ENCODE measurements around the gene POLR3B. TPM values are rescaled to one million over a fixed set of nuclear protein-coding genes. Genes with fewer than 3 reads are reported as not detected.

Gene POLR3B
- total RNA-seq, 1 donor from 2014 or later, result 7.5 TPM

GRCh38 chr12:106342397-106343213, 14.9 kb upstream of the POLR3B start:
- Mint-ChIP-seq H3K27ac (ENCODE audit: unreplicated experiment) (no peak overlapping the region), H3K27me3 (ENCODE audit: unreplicated experiment) (no peaks in the 10 kb centered on the region), H3K4me1 (ENCODE audit: unreplicated experiment) (no peaks in the 10 kb centered on the region), H3K4me3 (ENCODE audit: unreplicated experiment) (no peak overlapping the region), H3K9me3 (ENCODE audit: unreplicated experiment) (no peaks in the 10 kb centered on the region), H3K36me3 (ENCODE audit: low read depth, unreplicated experiment) (no peaks in the 10 kb centered on the region)
- DNase-seq (ENCODE audit: low spot score), result no peak
- no peak for TF ChIP-seq CTCF (IDR thresholded peaks at IDR 0.05; ENCODE audit: unreplicated experiment)

GRCh38 chr12:106343214-106343528, 14.4 kb upstream of the POLR3B start:
- DNase-seq (ENCODE audit: low spot score), result no peak
- TF ChIP-seq CTCF (IDR thresholded peaks at IDR 0.05; ENCODE audit: unreplicated experiment), result no peak
- no peak overlapping the region for H3K27ac Mint-ChIP-seq (ENCODE audit: unreplicated experiment)
- H3K4me3 Mint-ChIP-seq (ENCODE audit: unreplicated experiment), result no peak overlapping the region
- H3K9me3 Mint-ChIP-seq (ENCODE audit: unreplicated experiment), result no peaks in the 10 kb centered on the region
- no peaks in the 10 kb centered on the region for H3K4me1 Mint-ChIP-seq (ENCODE audit: unreplicated experiment)
- H3K36me3 Mint-ChIP-seq (ENCODE audit: low read depth, unreplicated experiment), result no peaks in the 10 kb centered on the region
- H3K27me3 Mint-ChIP-seq (ENCODE audit: unreplicated experiment), result no peaks in the 10 kb centered on the region

GRCh38 chr12:106344131-106344530, 13.4 kb upstream of the POLR3B start:
- TF ChIP-seq CTCF (IDR thresholded peaks at IDR 0.05; ENCODE audit: unreplicated experiment), result no peak
- no peak overlapping the region for H3K27ac Mint-ChIP-seq (ENCODE audit: unreplicated experiment)
- H3K4me3 Mint-ChIP-seq (ENCODE audit: unreplicated experiment), result no peak overlapping the region
- no peaks in the 10 kb centered on the region for H3K36me3 Mint-ChIP-seq (ENCODE audit: low read depth, unreplicated experiment)
- H3K9me3 Mint-ChIP-seq (ENCODE audit: unreplicated experiment), result no peaks in the 10 kb centered on the region
- no peaks in the 10 kb centered on the region for H3K4me1 Mint-ChIP-seq (ENCODE audit: unreplicated experiment)
- H3K27me3 Mint-ChIP-seq (ENCODE audit: unreplicated experiment), result no peaks in the 10 kb centered on the region
- no peak for DNase-seq (ENCODE audit: low spot score)

GRCh38 chr12:106345746-106346145, 11.8 kb upstream of the POLR3B start:
- H3K36me3 Mint-ChIP-seq (ENCODE audit: low read depth, unreplicated experiment), result no peaks in the 10 kb centered on the region
- peak; percentile 53 for DNase-seq (ENCODE audit: low spot score)

More at GRCh38 chr12:106345746-106346145, 11.8 kb upstream of the POLR3B start:
- H3K27ac Mint-ChIP-seq (ENCODE audit: unreplicated experiment), result no peak overlapping the region
- H3K4me1 Mint-ChIP-seq (ENCODE audit: unreplicated experiment), result no peaks in the 10 kb centered on the region
- H3K4me3 Mint-ChIP-seq (ENCODE audit: unreplicated experiment), result no peak overlapping the region
- no peaks in the 10 kb centered on the region for H3K9me3 Mint-ChIP-seq (ENCODE audit: unreplicated experiment)
- H3K27me3 Mint-ChIP-seq (ENCODE audit: unreplicated experiment), result no peaks in the 10 kb centered on the region
- TF ChIP-seq CTCF (IDR thresholded peaks at IDR 0.05; ENCODE audit: unreplicated experiment), result peak; percentile 35

All from endothelial cell (in vitro differentiated cells).